H1 (cell line): ENCODE data around the gene IQCK. TPM values are rescaled to one million over a fixed set of nuclear protein-coding genes. Genes with fewer than 3 reads are reported as not detected.

ENCODE experiments used
- CTCF ChIA-PET: fragments of 300-600 bp; sonication (Branson Sonifier 250); formaldehyde crosslinking; loops from one replicate; lab custom pipeline; 2021; ENCODE audit not compliant: partially characterized antibody; lab: Charles Lee
- POLR2A ChIA-PET: fragments of 300-600 bp; sonication (Branson Sonifier 250); formaldehyde crosslinking; loops from one replicate; lab custom pipeline; 2021; ENCODE audit warnings: inconsistent platforms; ENCODE audit not compliant: partially characterized antibody; lab: Charles Lee
- DNase-seq, 2 experiments: peaks; one replicate each; pipeline versions ENCODE4 v3.0.0 to v3.0.0-alpha.2; 2010 to 2022; ENCODE audit warnings: low spot score in 2 of 2, low read depth in 1 of 2, mixed read lengths in 1 of 2
- FAIRE-seq: peaks from 2 replicates; lab custom pipeline; 2011; peaks lifted over from hg19 to GRCh38; lab: Jason Lieb, UNC
- H2AFZ ChIP-seq: 2 replicates; pipeline ENCODE4 v1.8.1; 2012; ENCODE audit warnings: low read length, inconsistent platforms
- H2AK5ac ChIP-seq: 2 replicates; pipeline ENCODE4 v1.6.1; 2013; ENCODE audit warnings: low read depth, low read length
- H2BK120ac ChIP-seq: replicated peaks from 2 replicates; pipeline ENCODE3; 2013; ENCODE audit warnings: low read depth, low read length, inconsistent platforms
- H2BK12ac ChIP-seq: 2 replicates; pipeline ENCODE4 v1.6.1; 2013; ENCODE audit warnings: low read depth, low read length
- H2BK15ac ChIP-seq: 2 replicates; pipeline ENCODE4 v1.6.1; 2013; ENCODE audit warnings: low read length
- H2BK20ac ChIP-seq: 2 replicates; pipeline ENCODE4 v1.6.1; 2013; ENCODE audit warnings: low read length
- H2BK5ac ChIP-seq: 2 replicates; pipeline ENCODE4 v1.6.1; 2013; ENCODE audit warnings: low read depth, low read length
- H3K14ac ChIP-seq: 2 replicates; pipeline ENCODE4 v1.6.1; 2013; ENCODE audit warnings: inconsistent platforms; ENCODE audit not compliant: insufficient read length
- H3K18ac ChIP-seq: 2 replicates; pipeline ENCODE4 v1.6.1; 2013; ENCODE audit warnings: low read length; ENCODE audit errors: extremely low read depth
- H3K23ac ChIP-seq: 2 replicates; pipeline ENCODE4 v1.6.1; 2013; ENCODE audit warnings: inconsistent platforms; ENCODE audit not compliant: insufficient read length
- H3K23me2 ChIP-seq: 2 replicates; pipeline ENCODE4 v1.6.1; 2013; ENCODE audit warnings: low read depth, low read length
- H3K27ac ChIP-seq: 2 replicates; pipeline ENCODE4 v1.6.1; 2011; ENCODE audit warnings: low read depth, low read length, inconsistent platforms
- H3K27me3 ChIP-seq, 4 experiments: replicated peaks in 1 of 4; 1 replicate in 1 of 4; 2 replicates in 3 of 4; pipeline versions ENCODE4 v1.6.1 to v1.8.1; 2011 to 2013; ENCODE audit warnings: low read length in 3 of 4, mild to moderate bottlenecking in 3 of 4, inconsistent platforms in 2 of 4, mixed read lengths in 2 of 4, moderate library complexity in 1 of 4; ENCODE audit not compliant: control insufficient read depth in 3 of 4, insufficient read depth in 3 of 4; ENCODE audit errors: extremely low read depth in 1 of 4
- H3K36me3 ChIP-seq, 4 experiments: 2 replicates each; pipeline versions ENCODE4 v1.6.1 to v1.8.1; 2011 to 2013; ENCODE audit warnings: mild to moderate bottlenecking in 4 of 4, low read length in 3 of 4, moderate library complexity in 2 of 4, control low read depth in 1 of 4, inconsistent platforms in 1 of 4; ENCODE audit not compliant: insufficient read depth in 4 of 4, control insufficient read depth in 2 of 4
- H3K4ac ChIP-seq: replicated peaks from 2 replicates; pipeline ENCODE3; 2013; ENCODE audit warnings: low read length, low read depth, mixed read lengths, inconsistent platforms; ENCODE audit not compliant: insufficient read length
- H3K4me1 ChIP-seq, 4 experiments: replicated peaks in 1 of 4; 1 replicate in 1 of 4; 2 replicates in 3 of 4; pipeline versions ENCODE4 v1.6.1 to v1.8.1; 2011 to 2013; ENCODE audit warnings: low read length in 3 of 4, inconsistent platforms in 2 of 4, mixed read lengths in 1 of 4; ENCODE audit not compliant: insufficient read depth in 4 of 4, control insufficient read depth in 3 of 4
- H3K4me2 ChIP-seq, 2 experiments: 2 replicates each; pipeline versions ENCODE4 v1.6.1 to v1.8.1; 2011 to 2013; ENCODE audit warnings: low read depth in 2 of 2, low read length in 2 of 2, control low read depth in 1 of 2, inconsistent platforms in 1 of 2, mild to moderate bottlenecking in 1 of 2; ENCODE audit not compliant: insufficient read depth in 1 of 2
- H3K4me3 ChIP-seq, 4 experiments: fragments of 200-600, 300-600 bp in 1 of 4; sonication (generic), shearing (Covaris generic), sonication (Bioruptor Twin) in 1 of 4; 2 replicates each; pipeline versions ENCODE4 v1.5.1 to v1.8.1; 2011 to 2016; ENCODE audit warnings: low read length in 4 of 4, low read depth in 3 of 4, control low read depth in 2 of 4, inconsistent platforms in 2 of 4, mild to moderate bottlenecking in 2 of 4, mixed read lengths in 1 of 4, moderate library complexity in 1 of 4; ENCODE audit not compliant: insufficient read depth in 2 of 4; ENCODE audit errors: extremely low read depth in 1 of 4
- H3K56ac ChIP-seq: replicated peaks from 2 replicates; pipeline ENCODE3; 2013; ENCODE audit warnings: low read depth, mild to moderate bottlenecking, mixed read lengths, low read length, inconsistent platforms; ENCODE audit not compliant: insufficient read length
- H3K79me1 ChIP-seq: 2 replicates; pipeline ENCODE4 v1.6.1; 2013; ENCODE audit warnings: low read depth, low read length, control low read depth
- H3K79me2 ChIP-seq, 2 experiments: 2 replicates each; pipeline versions ENCODE4 v1.6.1 to v1.8.1; 2012 to 2013; ENCODE audit warnings: low read length in 2 of 2, mild to moderate bottlenecking in 2 of 2, inconsistent platforms in 1 of 2; ENCODE audit not compliant: insufficient read depth in 2 of 2, control insufficient read depth in 1 of 2
- H3K9ac ChIP-seq, 4 experiments: replicated peaks in 1 of 4; 1 replicate in 1 of 4; 2 replicates in 3 of 4; pipeline versions ENCODE4 v1.6.1 to v1.8.1; 2011 to 2013; ENCODE audit warnings: low read depth in 3 of 4, low read length in 3 of 4, control low read depth in 2 of 4, mild to moderate bottlenecking in 2 of 4, moderate library complexity in 2 of 4, inconsistent platforms in 1 of 4; ENCODE audit errors: extremely low read depth in 1 of 4
- H3K9me3 ChIP-seq, 2 experiments: 2 replicates each; pipeline versions ENCODE4 v1.6.1 to v1.8.1; 2012 to 2013; ENCODE audit warnings: mild to moderate bottlenecking in 2 of 2, moderate library complexity in 2 of 2, control low read depth in 1 of 2, inconsistent platforms in 1 of 2, low read depth in 1 of 2, low read length in 1 of 2, mixed read lengths in 1 of 2; ENCODE audit not compliant: insufficient read depth in 2 of 2
- H4K20me1 ChIP-seq, 2 experiments: replicated peaks in 1 of 2; 2 replicates each; pipeline versions ENCODE3 to v1.8.1; 2011 to 2013; ENCODE audit warnings: inconsistent platforms in 2 of 2, low read length in 2 of 2, mild to moderate bottlenecking in 1 of 2; ENCODE audit not compliant: insufficient read depth in 2 of 2, control insufficient read depth in 1 of 2
- H4K5ac ChIP-seq: 2 replicates; pipeline ENCODE4 v1.6.1; 2013; ENCODE audit warnings: low read length, low read depth, mixed read lengths, inconsistent platforms; ENCODE audit not compliant: insufficient read length
- H4K8ac ChIP-seq: 2 replicates; pipeline ENCODE4 v1.8.0; 2013; ENCODE audit warnings: mild to moderate bottlenecking, moderate library complexity, low read length, inconsistent platforms; ENCODE audit not compliant: insufficient read depth; ENCODE audit errors: extremely low read depth
- H4K91ac ChIP-seq: replicated peaks from 2 replicates; pipeline ENCODE3; 2013; ENCODE audit warnings: low read length, mixed read lengths, inconsistent platforms; ENCODE audit not compliant: insufficient read length
- CEBPB ChIP-seq: IDR thresholded peaks from 2 replicates; pipeline ENCODE4 v1.6.1; 2012; ENCODE audit warnings: low read depth, low read length
- CTBP2 ChIP-seq: IDR thresholded peaks from 2 replicates; pipeline ENCODE4 v1.7.0; 2011; ENCODE audit warnings: borderline replicate concordance, mild to moderate bottlenecking, moderate library complexity, mixed read lengths, low read length; ENCODE audit not compliant: insufficient read depth, insufficient read length
- KDM1A ChIP-seq: fragments of 200-600, 300-600 bp; sonication (generic); IDR thresholded peaks from 2 replicates; pipeline ENCODE4 v1.7.1; 2016; ENCODE audit warnings: mild to moderate bottlenecking, low read length, borderline replicate concordance
- YY1 ChIP-seq: IDR thresholded peaks from 2 replicates; pipeline ENCODE4 v1.6.1; 2011; ENCODE audit warnings: low read depth, mild to moderate bottlenecking, low read length
- WGBS, 2 experiments: shearing (Covaris generic) in 1 of 2; methylation state at CpG; one replicate each; pipeline versions ENCODE4 v1.1.6 to v1.1.7; 2013 to 2015; ENCODE audit warnings: low lambda C conversion rate in 2 of 2, mixed read lengths in 2 of 2, inconsistent platforms in 1 of 2, low coverage in 1 of 2, missing lambda C conversion rate in 1 of 2; ENCODE audit not compliant: insufficient replicate concordance in 2 of 2, insufficient coverage in 1 of 2, insufficient read length in 1 of 2; ENCODE audit errors: extremely low coverage in 1 of 2, missing lambda C conversion rate in 1 of 2; 5-methylcytosine and 5-hydroxymethylcytosine counted together
- polyA plus RNA-seq, 7 experiments: library from polyadenylated mRNA; depleted of rRNA in 3 of 7; stranded (reverse) in 5 of 7; unstranded in 2 of 7; fragments of >200 nt in 5 of 7; fragments of 200-250 nt in 2 of 7; gene quantifications; 1 replicate in 5 of 7; 2 replicates in 1 of 7; 4 replicates in 1 of 7; pipeline versions ENCODE4 v1.2.1 to v1.2.3, GENCODE V29; 2011 to 2013; ENCODE audit warnings: missing spikeins in 2 of 7, mixed read lengths in 2 of 7
- total RNA-seq: library from RNA; stranded (reverse); fragmentation: NEBNext Ultra II Directional; extraction: Animal tissue kit (Norgen Biotek cat#: 25700); gene quantifications from 2 replicates; pipeline ENCODE4 v1.2.1, GENCODE V29; 2021
- TF ChIP-seq, protein P1 (sequence below): IDR thresholded peaks from 2 replicates; pipeline ENCODE4 v1.6.1; 2012; ENCODE audit warnings: low read length, inconsistent platforms
- TF ChIP-seq, protein P2 (sequence below): IDR thresholded peaks from 2 replicates; pipeline ENCODE4 v1.6.1; 2012; ENCODE audit warnings: inconsistent platforms

The IQCK gene
- total and polyA plus RNA-seq, 2 of the 8 experiments (the other 6 are each of a cell fraction or from before 2014, with no cell fraction given), result 6.2 to 9.3 TPM

DNA sequence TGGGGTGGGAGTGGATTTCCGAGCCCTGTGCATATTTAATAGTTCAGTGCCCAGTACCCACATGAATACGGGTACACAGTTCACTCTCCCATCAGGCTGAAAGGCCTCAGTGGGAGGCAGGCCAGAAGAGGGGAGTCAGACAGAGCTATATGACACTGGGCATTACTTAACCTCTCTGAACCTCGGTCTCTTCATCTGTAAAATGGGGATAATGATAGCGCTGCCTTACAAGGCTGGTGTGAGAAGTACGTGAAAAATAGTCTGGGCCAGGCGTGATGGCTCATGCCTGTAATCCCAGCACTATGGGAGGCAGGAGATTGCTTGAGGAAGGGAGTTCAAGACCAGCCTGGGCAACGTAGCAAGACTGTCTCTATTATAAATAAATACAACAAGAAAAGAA is 163.0 kb downstream of the IQCK start:
- peak overlapping the region; percentile 71 for H3K4ac ChIP-seq
- 89% methylated on average over 7 of the region's 7 CpGs; no CpG with 5 or more reads in 1 of the 2 experiments for WGBS, 2 experiments
- peak overlapping the region; percentile 8 for H4K5ac ChIP-seq
- no peak overlapping the region; a peak in 1 of 8 replicates for H3K4me3 ChIP-seq
- peak overlapping the region; percentile 82 for H2BK12ac ChIP-seq
- peak overlapping the region; percentile 52; the same call in 1 of the 2 replicates for H2BK20ac ChIP-seq
- no peak for FAIRE-seq
- H2BK120ac ChIP-seq, result no peak overlapping the region
- peak overlapping the region in 1 of 2 experiments; percentile 11; a peak in 1 of 4 replicates for H3K4me2 ChIP-seq
- ChIA-PET POLR2A (interaction anchor here (0.7 to 11.4 kb wide), 7 partner anchors 18 to 181 kb away, joined by 3 to 114 read pairs (median 11); partner anchors contain the start of genes IQCK and KNOP1), CTCF (interaction anchor here (0.5 to 1.7 kb wide), 3 partner anchors 10 to 310 kb away, joined by 3 to 4 read pairs (median 4); no protein-coding TSS in a partner anchor)
- H3K27ac ChIP-seq, result peak overlapping the region; percentile 18; the same call in 1 of the 2 replicates
- H4K8ac ChIP-seq, result no peak overlapping the region
- H4K20me1 ChIP-seq, result peaks cover 9% of the 10 kb centered on the region in 2 experiments
- 0 out of 2 replicates have a peak overlapping the region, but pooled peaks have one; percentile 71 for H3K18ac ChIP-seq
- no peak overlapping the region for H3K14ac ChIP-seq
- H3K56ac ChIP-seq, result no peak overlapping the region
- H2BK5ac ChIP-seq, result peak overlapping the region; percentile 66; the same call in 1 of the 2 replicates
- peaks cover 28% of the 10 kb centered on the region for H3K79me1 ChIP-seq
- no peak overlapping the region for H3K9ac ChIP-seq
- H3K9me3 ChIP-seq, result no peaks in the 10 kb centered on the region
- no peak for DNase-seq
- H2AFZ ChIP-seq, result no peak overlapping the region
- peaks cover 19 to 77% of the 10 kb centered on the region in 2 experiments for H3K79me2 ChIP-seq
- peaks cover 8 to 46% (median 32%) of the 10 kb centered on the region in 4 experiments for H3K4me1 ChIP-seq
- peaks cover 0 to 27% (median 2%) of the 10 kb centered on the region in 4 experiments; a peak in 3 of 8 replicates for H3K36me3 ChIP-seq
- H3K23ac ChIP-seq, result no peak overlapping the region
- peak overlapping the region; percentile 98 for H2BK15ac ChIP-seq
- peaks cover 0 to 11% (median 7%) of the 10 kb centered on the region in 4 experiments; a peak in 5 of 7 replicates for H3K27me3 ChIP-seq
- peak overlapping the region; percentile 34 for H4K91ac ChIP-seq
- H2AK5ac ChIP-seq, result peak overlapping the region; percentile 98
- H3K23me2 ChIP-seq, result peaks cover 15% of the 10 kb centered on the region; the same call in 1 of the 2 replicates
- no peak for TF ChIP-seq YY1
- 0 out of 2 replicates have a peak, but pooled peaks have one; percentile 28 for TF ChIP-seq KDM1A
- TF ChIP-seq CEBPB, result no peak
- TF ChIP-seq CTBP2, result no peak
- TF ChIP-seq, protein P1, sequence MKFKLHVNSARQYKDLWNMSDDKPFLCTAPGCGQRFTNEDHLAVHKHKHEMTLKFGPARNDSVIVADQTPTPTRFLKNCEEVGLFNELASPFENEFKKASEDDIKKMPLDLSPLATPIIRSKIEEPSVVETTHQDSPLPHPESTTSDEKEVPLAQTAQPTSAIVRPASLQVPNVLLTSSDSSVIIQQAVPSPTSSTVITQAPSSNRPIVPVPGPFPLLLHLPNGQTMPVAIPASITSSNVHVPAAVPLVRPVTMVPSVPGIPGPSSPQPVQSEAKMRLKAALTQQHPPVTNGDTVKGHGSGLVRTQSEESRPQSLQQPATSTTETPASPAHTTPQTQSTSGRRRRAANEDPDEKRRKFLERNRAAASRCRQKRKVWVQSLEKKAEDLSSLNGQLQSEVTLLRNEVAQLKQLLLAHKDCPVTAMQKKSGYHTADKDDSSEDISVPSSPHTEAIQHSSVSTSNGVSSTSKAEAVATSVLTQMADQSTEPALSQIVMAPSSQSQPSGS, result no peak
- TF ChIP-seq, protein P2, sequence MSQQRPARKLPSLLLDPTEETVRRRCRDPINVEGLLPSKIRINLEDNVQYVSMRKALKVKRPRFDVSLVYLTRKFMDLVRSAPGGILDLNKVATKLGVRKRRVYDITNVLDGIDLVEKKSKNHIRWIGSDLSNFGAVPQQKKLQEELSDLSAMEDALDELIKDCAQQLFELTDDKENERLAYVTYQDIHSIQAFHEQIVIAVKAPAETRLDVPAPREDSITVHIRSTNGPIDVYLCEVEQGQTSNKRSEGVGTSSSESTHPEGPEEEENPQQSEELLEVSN, result no peak
